Coronary artery (tissue), 2 donors: ENCODE data around the gene CMTM7.
"Not testable (repeated sequence)": the region's sequence is repeated elsewhere in the genome, so short reads cannot be mapped to it uniquely, and the experiment has no call there.

ENCODE experiments used
- DNase-seq: peaks from one replicate; pipeline ENCODE4 v3.0.0-alpha.2; 2017; ENCODE audit warnings: low spot score
- H3K27ac ChIP-seq, 2 donors: fragments of 200-600 bp; sonication (generic); one replicate each; pipeline ENCODE4 v1.5.1; 2016 to 2019
- H3K4me3 ChIP-seq: fragments of 200-600 bp; sonication (generic); 2 replicates; pipeline ENCODE4 v1.5.1; 2016; ENCODE audit warnings: mild to moderate bottlenecking, moderate library complexity
- TF ChIP-seq, protein P1 (sequence below): fragments of 200-600 bp; sonication (generic); IDR thresholded peaks from one replicate; pipeline ENCODE4 v1.5.1; 2019; ENCODE audit warnings: antibody characterized with exemption

The CMTM7 gene

DNA sequence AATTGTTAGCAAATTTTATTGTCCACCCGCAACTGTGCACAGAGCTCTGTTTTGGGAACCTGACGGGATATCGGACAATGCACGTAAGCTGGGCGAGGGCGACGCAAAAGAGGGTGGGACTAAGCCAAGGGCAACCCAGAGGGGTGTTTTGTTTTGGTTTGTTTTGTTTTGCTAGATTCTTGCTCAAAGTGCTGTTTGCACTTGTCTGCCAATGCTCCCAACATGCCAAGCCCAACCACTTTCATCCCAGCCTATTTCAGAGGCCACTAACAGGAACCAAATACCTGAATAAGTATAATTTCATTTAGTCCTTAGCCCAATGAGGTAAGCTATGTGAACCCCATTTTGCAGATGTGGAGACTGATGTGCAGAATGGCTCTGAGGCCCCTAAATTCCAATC, 9.7 kb upstream of the CMTM7 start:
- H3K27ac ChIP-seq: no peak overlapping the region
- DNase-seq: no peak
- TF ChIP-seq, protein P1, sequence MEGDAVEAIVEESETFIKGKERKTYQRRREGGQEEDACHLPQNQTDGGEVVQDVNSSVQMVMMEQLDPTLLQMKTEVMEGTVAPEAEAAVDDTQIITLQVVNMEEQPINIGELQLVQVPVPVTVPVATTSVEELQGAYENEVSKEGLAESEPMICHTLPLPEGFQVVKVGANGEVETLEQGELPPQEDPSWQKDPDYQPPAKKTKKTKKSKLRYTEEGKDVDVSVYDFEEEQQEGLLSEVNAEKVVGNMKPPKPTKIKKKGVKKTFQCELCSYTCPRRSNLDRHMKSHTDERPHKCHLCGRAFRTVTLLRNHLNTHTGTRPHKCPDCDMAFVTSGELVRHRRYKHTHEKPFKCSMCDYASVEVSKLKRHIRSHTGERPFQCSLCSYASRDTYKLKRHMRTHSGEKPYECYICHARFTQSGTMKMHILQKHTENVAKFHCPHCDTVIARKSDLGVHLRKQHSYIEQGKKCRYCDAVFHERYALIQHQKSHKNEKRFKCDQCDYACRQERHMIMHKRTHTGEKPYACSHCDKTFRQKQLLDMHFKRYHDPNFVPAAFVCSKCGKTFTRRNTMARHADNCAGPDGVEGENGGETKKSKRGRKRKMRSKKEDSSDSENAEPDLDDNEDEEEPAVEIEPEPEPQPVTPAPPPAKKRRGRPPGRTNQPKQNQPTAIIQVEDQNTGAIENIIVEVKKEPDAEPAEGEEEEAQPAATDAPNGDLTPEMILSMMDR: no peak
- H3K4me3 ChIP-seq: no peak overlapping the region

DNA sequence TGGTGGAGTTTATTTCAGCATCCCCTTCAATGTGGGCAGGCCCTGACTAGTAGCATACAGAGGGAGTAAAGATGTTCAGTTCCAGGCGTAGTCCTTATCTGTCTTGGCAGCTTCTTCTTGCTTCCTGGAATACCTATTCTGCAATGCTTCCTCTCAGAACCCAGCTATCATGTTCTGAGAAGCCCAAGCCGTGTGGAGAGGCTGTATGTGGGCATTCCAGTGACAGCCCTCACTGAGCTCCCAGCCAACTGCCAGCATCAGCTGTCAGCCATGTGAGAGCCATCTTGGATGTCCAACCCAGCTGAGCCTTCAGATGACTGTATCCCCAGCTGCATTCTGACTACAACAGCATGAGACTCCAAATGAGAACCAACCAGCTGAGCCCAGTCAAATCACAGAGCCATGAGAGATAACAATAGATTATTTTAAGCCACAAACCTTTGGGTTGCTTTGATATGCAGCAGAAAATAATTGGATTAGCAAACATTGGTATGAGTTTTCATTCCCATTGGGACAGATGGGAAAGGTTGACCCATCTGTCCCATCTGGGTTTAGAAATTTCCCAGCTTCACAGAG, 8.4 kb upstream of the CMTM7 start:
- DNase-seq: no peak
- Histone ChIP-seq H3K4me3 (no peak overlapping the region), H3K27ac (no peak overlapping the region)
- TF ChIP-seq, protein P1: no peak

DNA sequence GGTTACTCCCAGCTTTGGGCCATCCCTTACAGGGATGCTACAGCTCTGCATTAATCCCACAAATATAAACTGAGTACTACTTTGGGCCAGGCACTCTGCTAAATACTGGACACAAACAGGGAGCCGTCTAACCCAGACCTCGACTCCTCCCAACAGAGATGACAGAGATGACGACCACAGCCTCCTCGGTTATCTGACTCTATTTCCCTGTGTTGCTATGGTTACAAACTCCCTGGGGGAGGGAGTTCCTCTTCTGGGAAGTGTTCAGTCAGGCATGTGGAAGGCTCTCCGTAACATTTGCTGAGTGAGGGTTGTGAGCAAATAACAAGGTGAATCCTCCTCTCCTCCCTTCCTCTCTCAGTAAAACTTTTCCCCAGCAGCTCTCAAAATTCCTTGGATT, 6.7 kb upstream of the CMTM7 start:
- TF ChIP-seq, protein P1: no peak
- H3K4me3 ChIP-seq: no peak overlapping the region
- no peak overlapping the region for H3K27ac ChIP-seq
- DNase-seq: no peak

DNA sequence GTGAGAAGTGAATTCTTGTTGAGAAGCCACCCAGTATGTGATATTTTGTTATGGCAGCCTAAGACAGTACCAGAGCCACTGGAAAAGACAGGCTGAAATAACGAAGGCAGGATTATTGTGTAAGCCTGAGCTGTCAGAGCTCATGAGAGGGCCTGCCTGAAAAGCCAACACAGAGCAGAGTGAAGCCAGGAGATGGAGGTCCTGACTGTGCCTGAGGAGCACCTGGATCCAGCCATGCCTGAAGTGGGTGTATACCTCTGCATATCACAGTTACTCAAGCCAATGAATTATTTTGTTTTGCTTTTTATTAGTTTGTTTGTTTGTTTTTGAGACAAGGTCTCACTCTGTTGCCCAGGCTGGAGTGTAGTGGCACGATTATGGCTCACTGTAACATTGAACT, 4.1 kb upstream of the CMTM7 start:
- TF ChIP-seq, protein P1: no peak
- no peak for DNase-seq
- Histone ChIP-seq H3K27ac (no peak overlapping the region), H3K4me3 (no peak overlapping the region)

GRCh38 chr3:32389577-32389976, 2.1 kb upstream of the CMTM7 start:
- not testable (repeated sequence) for DNase-seq, H3K27ac ChIP-seq, H3K4me3 ChIP-seq

GRCh38 chr3:32392536-32393302, 1.1 kb downstream of the CMTM7 start:
- peak overlapping the region; percentile 67 to 89 for H3K27ac ChIP-seq
- peak; percentile 77 for DNase-seq
- TF ChIP-seq, protein P1: no peak
- peak overlapping the region; percentile 96 for H3K4me3 ChIP-seq

DNA sequence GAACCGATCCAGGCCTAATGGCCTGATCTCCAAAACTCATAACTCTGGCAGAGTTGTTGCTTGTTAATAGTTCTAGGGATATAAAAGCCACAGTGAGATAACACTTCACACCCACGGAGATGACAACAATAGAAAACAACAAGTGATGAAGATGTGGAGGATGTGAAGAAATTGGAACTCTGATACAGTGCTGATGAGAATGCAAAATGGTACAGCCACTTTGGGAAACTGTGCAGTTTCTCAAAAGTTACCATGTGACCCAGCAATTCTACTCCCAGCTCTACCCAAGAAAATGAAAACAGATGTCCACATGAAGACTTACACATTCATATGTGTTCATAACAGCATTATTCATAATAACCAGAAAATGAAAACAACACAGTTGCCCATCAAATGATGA, 3.8 kb downstream of the CMTM7 start:
- TF ChIP-seq, protein P1: no peak
- Histone ChIP-seq H3K27ac (no peak overlapping the region), H3K4me3 (no peak overlapping the region)
- peak; percentile 2 for DNase-seq
